H9 (cell line): Measurements from ENCODE around the gene ALPI. TPM values are rescaled to one million over a fixed set of nuclear protein-coding genes. Genes with fewer than 3 reads are reported as not detected.
A peak's percentile ranks its signal among the peaks of the same experiment; 100 is the strongest.
"Not testable (repeated sequence)": the region's sequence is repeated elsewhere in the genome, so short reads cannot be mapped to it uniquely, and the experiment has no call there.

ENCODE experiments used
- DNase-seq: peaks from one replicate; pipeline ENCODE4 v3.0.0-alpha.2; 2017
- H2AFZ ChIP-seq: one replicate; pipeline ENCODE4 v1.6.1; 2013; ENCODE audit warnings: mild to moderate bottlenecking, low read length, control low read depth, moderate library complexity
- H2AK5ac ChIP-seq: 2 replicates; pipeline ENCODE4 v1.6.1; 2013; ENCODE audit warnings: low read length, control low read depth, mixed read lengths; ENCODE audit not compliant: insufficient read length
- H2BK120ac ChIP-seq: one replicate; pipeline ENCODE4 v1.6.1; 2013; ENCODE audit warnings: low read depth, mild to moderate bottlenecking, low read length, control low read depth, inconsistent platforms; ENCODE audit not compliant: poor library complexity, severe bottlenecking
- H2BK12ac ChIP-seq: 2 replicates; pipeline ENCODE4 v1.6.1; 2013; ENCODE audit warnings: low read length, control low read depth, mixed read lengths, low read depth; ENCODE audit not compliant: insufficient read length
- H2BK15ac ChIP-seq: 2 replicates; pipeline ENCODE4 v1.6.1; 2013; ENCODE audit warnings: low read depth, low read length, control low read depth
- H2BK20ac ChIP-seq: one replicate; pipeline ENCODE4 v1.6.1; 2013; ENCODE audit warnings: low read depth, mild to moderate bottlenecking, low read length, control low read depth, inconsistent platforms; ENCODE audit not compliant: poor library complexity, severe bottlenecking
- H2BK5ac ChIP-seq: 2 replicates; pipeline ENCODE4 v1.6.1; 2013; ENCODE audit warnings: low read length, control low read depth, mixed read lengths; ENCODE audit not compliant: insufficient read length
- H3K14ac ChIP-seq: 2 replicates; pipeline ENCODE4 v1.6.1; 2013; ENCODE audit warnings: low read length, control low read depth; ENCODE audit not compliant: insufficient read depth
- H3K18ac ChIP-seq: 2 replicates; pipeline ENCODE4 v1.6.1; 2013; ENCODE audit warnings: low read depth, mild to moderate bottlenecking, mixed read lengths, low read length, control low read depth; ENCODE audit not compliant: insufficient read length
- H3K23ac ChIP-seq: 2 replicates; pipeline ENCODE4 v1.6.1; 2013; ENCODE audit warnings: low read length, control low read depth, mixed read lengths, low read depth; ENCODE audit not compliant: insufficient read length
- H3K23me2 ChIP-seq: 2 replicates; pipeline ENCODE4 v1.6.1; 2013; ENCODE audit warnings: low read depth, mild to moderate bottlenecking, mixed read lengths, low read length, control low read depth; ENCODE audit not compliant: insufficient read length, poor library complexity, severe bottlenecking
- H3K27ac ChIP-seq: 2 replicates; pipeline ENCODE4 v1.5.1; 2013; ENCODE audit warnings: low read length, control low read depth, mixed read lengths, low read depth; ENCODE audit not compliant: insufficient read length
- H3K27me3 ChIP-seq: 2 replicates; pipeline ENCODE4 v1.6.1; 2013; ENCODE audit warnings: low read length, control low read depth, inconsistent platforms; ENCODE audit not compliant: insufficient read depth
- H3K4ac ChIP-seq: 2 replicates; pipeline ENCODE4 v1.6.1; 2013; ENCODE audit warnings: low read depth, mild to moderate bottlenecking, control low read depth, inconsistent platforms, low read length, moderate library complexity
- H3K4me1 ChIP-seq: 2 replicates; pipeline ENCODE4 v1.6.1; 2013; ENCODE audit warnings: low read length, control low read depth, inconsistent platforms; ENCODE audit not compliant: insufficient read depth
- H3K4me2 ChIP-seq: 2 replicates; pipeline ENCODE4 v1.6.1; 2013; ENCODE audit warnings: low read length, control low read depth, mixed read lengths; ENCODE audit not compliant: insufficient read length, insufficient read depth
- H3K56ac ChIP-seq: 2 replicates; pipeline ENCODE4 v1.6.1; 2013; ENCODE audit warnings: low read depth, mild to moderate bottlenecking, mixed read lengths, low read length, control low read depth; ENCODE audit not compliant: insufficient read length
- H3K79me1 ChIP-seq: 2 replicates; pipeline ENCODE4 v1.6.1; 2013; ENCODE audit warnings: low read depth, mild to moderate bottlenecking, moderate library complexity, low read length, control low read depth, inconsistent platforms; ENCODE audit not compliant: insufficient read depth, poor library complexity, severe bottlenecking
- H3K79me2 ChIP-seq: 2 replicates; pipeline ENCODE4 v1.6.1; 2013; ENCODE audit warnings: low read length, control low read depth, inconsistent platforms; ENCODE audit not compliant: insufficient read depth
- H3K9ac ChIP-seq: 2 replicates; pipeline ENCODE4 v1.6.1; 2013; ENCODE audit warnings: low read length, control low read depth, mixed read lengths; ENCODE audit not compliant: insufficient read length; ENCODE audit errors: extremely low read depth
- H3K9me3 ChIP-seq: one replicate; pipeline ENCODE4 v1.6.1; 2013; ENCODE audit warnings: low read depth, low read length, inconsistent platforms; ENCODE audit not compliant: control insufficient read depth
- H3T11ph ChIP-seq: one replicate; pipeline ENCODE4 v1.6.1; 2013; ENCODE audit warnings: mild to moderate bottlenecking, low read length, control low read depth, inconsistent platforms
- H4K20me1 ChIP-seq: one replicate; pipeline ENCODE4 v1.6.1; 2013; ENCODE audit not compliant: control insufficient read depth, insufficient read length, insufficient read depth
- H4K5ac ChIP-seq: 2 replicates; pipeline ENCODE4 v1.6.1; 2013; ENCODE audit warnings: low read depth, mild to moderate bottlenecking, mixed read lengths, low read length, control low read depth; ENCODE audit not compliant: insufficient read length
- H4K8ac ChIP-seq: replicated peaks from 2 replicates; pipeline ENCODE4 v1.6.1; 2013; ENCODE audit warnings: low read length, control low read depth, mixed read lengths, low read depth; ENCODE audit not compliant: insufficient read length
- H4K91ac ChIP-seq: 2 replicates; pipeline ENCODE4 v1.6.1; 2013; ENCODE audit warnings: low read depth, mild to moderate bottlenecking, moderate library complexity, mixed read lengths, low read length, control low read depth; ENCODE audit not compliant: insufficient read length
- H3K27ac Mint-ChIP-seq, 3 experiments: 2 replicates in 2 of 3; 3 replicates in 1 of 3; pipeline ENCODE4 v1.8.0; 2020 to 2021; ENCODE audit warnings: mixed read lengths in 3 of 3, mild to moderate bottlenecking in 1 of 3, moderate library complexity in 1 of 3
- H3K27me3 Mint-ChIP-seq: 2 replicates; pipeline ENCODE4 v1.8.0; 2021; ENCODE audit warnings: low read depth, mild to moderate bottlenecking, moderate library complexity, mixed read lengths
- H3K36me3 Mint-ChIP-seq, 3 experiments: 2 replicates in 2 of 3; 3 replicates in 1 of 3; pipeline ENCODE4 v1.8.0; 2020 to 2021; ENCODE audit warnings: low read depth in 3 of 3, mixed read lengths in 3 of 3; ENCODE audit not compliant: insufficient read depth in 1 of 3
- H3K4me1 Mint-ChIP-seq, 2 experiments: 2 replicates each; pipeline ENCODE4 v1.8.0; 2020; ENCODE audit warnings: mixed read lengths in 2 of 2
- H3K4me3 Mint-ChIP-seq, 2 experiments: 2 replicates in 1 of 2; 3 replicates in 1 of 2; pipeline ENCODE4 v1.8.0; 2020 to 2021; ENCODE audit warnings: mild to moderate bottlenecking in 2 of 2, mixed read lengths in 2 of 2, moderate library complexity in 1 of 2
- H3K9me3 Mint-ChIP-seq, 2 experiments: 2 replicates in 1 of 2; 3 replicates in 1 of 2; pipeline ENCODE4 v1.8.0; 2020; ENCODE audit warnings: mild to moderate bottlenecking in 2 of 2, mixed read lengths in 2 of 2, moderate library complexity in 1 of 2
- WGBS: extraction: QIAGEN DNeasy Blood & Tissue Kit; methylation state at CpG from one replicate; pipeline ENCODE4 v1.1.7; 2013; ENCODE audit warnings: missing lambda C conversion rate, low lambda C conversion rate, mixed read lengths; ENCODE audit not compliant: insufficient read length; ENCODE audit errors: extremely low coverage; 5-methylcytosine and 5-hydroxymethylcytosine counted together
- total RNA-seq: library from RNA; stranded (reverse); gene quantifications from 2 replicates; pipeline ENCODE4 v1.2.1, GENCODE V29; 2021

The ALPI gene
- total RNA-seq, 1 experiment from 2014 or later = not detected

GRCh38 chr2:232443669-232444408 is 12.1 kb upstream of the ALPI start:
- H3K27ac Mint-ChIP-seq, H3K27ac ChIP-seq: not testable (repeated sequence)

More at GRCh38 chr2:232443669-232444408, 12.1 kb upstream of the ALPI start:
- H3K27me3 ChIP-seq, H4K8ac ChIP-seq, H3K23ac ChIP-seq, H3K36me3 Mint-ChIP-seq, H3K4me1 Mint-ChIP-seq, H2AFZ ChIP-seq, H2BK20ac ChIP-seq, H3K4ac ChIP-seq, H2BK12ac ChIP-seq, H3K9me3 ChIP-seq, H2BK5ac ChIP-seq, H3K9ac ChIP-seq, DNase-seq, H2BK120ac ChIP-seq, H4K20me1 ChIP-seq, H3K27me3 Mint-ChIP-seq, H3K79me1 ChIP-seq, H4K5ac ChIP-seq, H3K4me3 Mint-ChIP-seq, H3K9me3 Mint-ChIP-seq, H3K79me2 ChIP-seq, H2AK5ac ChIP-seq, H3K4me2 ChIP-seq, H4K91ac ChIP-seq, H3K4me1 ChIP-seq, H3T11ph ChIP-seq, H3K56ac ChIP-seq, H2BK15ac ChIP-seq, H3K23me2 ChIP-seq: not testable (repeated sequence)
- Histone ChIP-seq H3K14ac (peak overlapping the region; percentile 63; the same call in 1 of the 2 replicates), H3K18ac (peak overlapping the region; percentile 49)
- WGBS = no CpG with 5 or more reads among the region's 21 CpGs
